ENCODE results near the gene DSC2. TPM values are rescaled to one million over a fixed set of nuclear protein-coding genes. Genes with fewer than 3 reads are reported as not detected.

DSC2 gene
- total and polyA plus RNA-seq, 2 donors from 2014 or later = 4.1 to 19.8 TPM

GRCh38 chr18:31046916-31047315 lies 55.3 kb downstream of the DSC2 start:
- FAIRE-seq = no peak

GRCh38 chr18:31045599-31045998 lies 56.6 kb downstream of the DSC2 start:
- FAIRE-seq = no peak
- Histone ChIP-seq H3K9ac (ENCODE audit: low read length in 3 of 3) (no peak overlapping the region), H3K4me1 (ENCODE audit: control insufficient read depth in 2 of 3, insufficient read depth in 2 of 3, low read depth in 1 of 3, low read length in 3 of 3) (peaks cover 0 to 3% (median 0%) of the 10 kb centered on the region in 3 donors), H3K36me3 (ENCODE audit: control insufficient read depth in 2 of 3, insufficient read depth in 3 of 3, low read length in 3 of 3) (no peaks in the 10 kb centered on the region), H3K9me3 (ENCODE audit: control insufficient read depth in 2 of 3, insufficient read depth in 1 of 3, low read length in 3 of 3) (no peaks in the 10 kb centered on the region), H3K27me3 (ENCODE audit: control insufficient read depth, insufficient read depth, low read length) (peaks cover 22% of the 10 kb centered on the region), H3K4me3 (ENCODE audit: low read length in 3 of 3) (no peak overlapping the region), H3K27ac (ENCODE audit: low read depth in 2 of 2, low read length in 2 of 2) (no peak overlapping the region)
- intact Hi-C loops (cut with DNase I) = no loop called here
- no peak for DNase-seq
- TF ChIP-seq CTCF (IDR thresholded peaks at IDR 0.05; ENCODE audit: borderline replicate concordance, extremely low read depth, insufficient read depth) = no peak

More at GRCh38 chr18:31046916-31047315, 55.3 kb downstream of the DSC2 start:
- intact Hi-C loops (cut with DNase I) = no loop called here
- Histone ChIP-seq H3K9ac (ENCODE audit: low read length in 3 of 3) (no peak overlapping the region), H3K27me3 (ENCODE audit: control insufficient read depth, insufficient read depth, low read length) (peaks cover 11% of the 10 kb centered on the region), H3K4me3 (ENCODE audit: low read length in 3 of 3) (no peak overlapping the region), H3K27ac (ENCODE audit: low read depth in 2 of 2, low read length in 2 of 2) (no peak overlapping the region), H3K9me3 (ENCODE audit: control insufficient read depth in 2 of 3, insufficient read depth in 1 of 3, low read length in 3 of 3) (no peaks in the 10 kb centered on the region), H3K4me1 (ENCODE audit: control insufficient read depth in 2 of 3, insufficient read depth in 2 of 3, low read depth in 1 of 3, low read length in 3 of 3) (peaks cover 0 to 3% (median 0%) of the 10 kb centered on the region in 3 donors), H3K36me3 (ENCODE audit: control insufficient read depth in 2 of 3, insufficient read depth in 3 of 3, low read length in 3 of 3) (no peaks in the 10 kb centered on the region)
- TF ChIP-seq CTCF (IDR thresholded peaks at IDR 0.05; ENCODE audit: borderline replicate concordance, extremely low read depth, insufficient read depth) = no peak
- DNase-seq = no peak

GRCh38 chr18:31044926-31045325 lies 57.3 kb downstream of the DSC2 start:
- Histone ChIP-seq H3K27me3 (ENCODE audit: control insufficient read depth, insufficient read depth, low read length) (peaks cover 28% of the 10 kb centered on the region), H3K4me1 (ENCODE audit: control insufficient read depth in 2 of 3, insufficient read depth in 2 of 3, low read depth in 1 of 3, low read length in 3 of 3) (peaks cover 0 to 3% (median 0%) of the 10 kb centered on the region in 3 donors), H3K9ac (ENCODE audit: low read length in 3 of 3) (no peak overlapping the region), H3K9me3 (ENCODE audit: control insufficient read depth in 2 of 3, insufficient read depth in 1 of 3, low read length in 3 of 3) (no peaks in the 10 kb centered on the region), H3K4me3 (ENCODE audit: low read length in 3 of 3) (no peak overlapping the region), H3K36me3 (ENCODE audit: control insufficient read depth in 2 of 3, insufficient read depth in 3 of 3, low read length in 3 of 3) (no peaks in the 10 kb centered on the region), H3K27ac (ENCODE audit: low read depth in 2 of 2, low read length in 2 of 2) (no peak overlapping the region)
- no peak for TF ChIP-seq CTCF (IDR thresholded peaks at IDR 0.05; ENCODE audit: borderline replicate concordance, extremely low read depth, insufficient read depth)
- DNase-seq (no peak), FAIRE-seq (peak; percentile 41)
- intact Hi-C loops (cut with DNase I) = no loop called here

GRCh38 chr18:31043709-31044108 lies 58.5 kb downstream of the DSC2 start:
- no peak for FAIRE-seq
- H3K4me1 ChIP-seq (ENCODE audit: control insufficient read depth in 2 of 3, insufficient read depth in 2 of 3, low read depth in 1 of 3, low read length in 3 of 3) = peaks cover 0 to 3% (median 0%) of the 10 kb centered on the region in 3 donors

More at GRCh38 chr18:31043709-31044108, 58.5 kb downstream of the DSC2 start:
- H3K36me3 ChIP-seq (ENCODE audit: control insufficient read depth in 2 of 3, insufficient read depth in 3 of 3, low read length in 3 of 3) = no peaks in the 10 kb centered on the region
- H3K27ac ChIP-seq (ENCODE audit: low read depth in 2 of 2, low read length in 2 of 2) = no peak overlapping the region
- no peak overlapping the region for H3K4me3 ChIP-seq (ENCODE audit: low read length in 3 of 3)
- TF ChIP-seq CTCF (IDR thresholded peaks at IDR 0.05; ENCODE audit: borderline replicate concordance, extremely low read depth, insufficient read depth) = no peak
- no peak overlapping the region for H3K9ac ChIP-seq (ENCODE audit: low read length in 3 of 3)
- H3K9me3 ChIP-seq (ENCODE audit: control insufficient read depth in 2 of 3, insufficient read depth in 1 of 3, low read length in 3 of 3) = no peaks in the 10 kb centered on the region
- H3K27me3 ChIP-seq (ENCODE audit: control insufficient read depth, insufficient read depth, low read length) = peaks cover 34% of the 10 kb centered on the region
- DNase-seq = no peak
- intact Hi-C loops (cut with DNase I) = no loop called here
